HepG2 (cell line): ENCODE measurements around the gene CYP19A1.

Experiments
- CBFB ChIP-seq: sonication (generic); formaldehyde crosslinking; IDR thresholded peaks from 2 replicates; pipeline ENCODE4 v1.4.0; 2020; ENCODE audit warnings: missing genetic modification reagents
- CTCF ChIP-seq: sonication (generic); formaldehyde crosslinking; IDR thresholded peaks from 2 replicates; pipeline ENCODE4 v1.5.0; 2020; ENCODE audit warnings: mild to moderate bottlenecking, missing genetic modification reagents, moderate library complexity
- HMG20B ChIP-seq: conservative IDR thresholded peaks from 2 replicates; pipeline ENCODE4 v1.6.1; 2016; ENCODE audit warnings: missing genetic modification reagents, missing compliant biosample characterization
- RARG ChIP-seq: sonication (generic); formaldehyde crosslinking; IDR thresholded peaks from 2 replicates; pipeline ENCODE4 v1.4.0; 2020; ENCODE audit warnings: low read depth, mild to moderate bottlenecking, missing genetic modification reagents
- ZFP36 ChIP-seq: fragments of 150-350 bp; IDR thresholded peaks from 2 replicates; pipeline ENCODE4 v1.6.1; 2018; ENCODE audit warnings: borderline replicate concordance, low read length, low read depth; ENCODE audit not compliant: partially characterized antibody

- TF ChIP-seq CTCF (CRISPR knock-in tag) (no peak), HMG20B (CRISPR knock-in tag) (no peak), CBFB (CRISPR knock-in tag) (no peak), ZFP36 (no peak), RARG (CRISPR knock-in tag) (no peak)
Measured at GRCh38 chr15:51353976-51354375, 15.6 kb upstream of the CYP19A1 start.
